ENCODE results near the gene HENMT1.

HENMT1 gene

GRCh38 chr1:108612496-108612895, 48.4 kb downstream of the HENMT1 start:
- H3K36me3 ChIP-seq (ENCODE audit: control insufficient read depth in 2 of 2, insufficient read depth in 1 of 2, low read length in 2 of 2), result peaks cover 0 to 10% of the 10 kb centered on the region in 2 experiments; a peak in 2 of 3 replicates
- TF ChIP-seq ZNF623 (tag by site-specific recombination; IDR thresholded peaks at IDR 0.05) (no peak), BCL6B (tag by site-specific recombination; IDR thresholded peaks at IDR 0.05) (no peak), ZNF132 (tag by site-specific recombination; IDR thresholded peaks at IDR 0.05; ENCODE audit: borderline replicate concordance) (no peak), ZNF544 (tag by site-specific recombination; IDR thresholded peaks at IDR 0.05) (no peak), ZNF280D (tag by site-specific recombination; IDR thresholded peaks at IDR 0.05) (no peak), ZNF18 (tag by site-specific recombination; IDR thresholded peaks at IDR 0.05) (no peak), ZSCAN5A (tag by site-specific recombination; IDR thresholded peaks at IDR 0.05) (no peak), ZNF416 (tag by site-specific recombination; IDR thresholded peaks at IDR 0.05) (no peak), ZNF704 (tag by site-specific recombination; IDR thresholded peaks at IDR 0.05) (no peak), GLI2 (tag by site-specific recombination; IDR thresholded peaks at IDR 0.05; ENCODE audit: borderline replicate concordance, low read depth) (no peak), ZBTB1 (tag by site-specific recombination; IDR thresholded peaks at IDR 0.05) (no peak), SALL2 (tag by site-specific recombination; IDR thresholded peaks at IDR 0.05; ENCODE audit: borderline replicate concordance) (no peak), MEIS1 (CRISPR knock-in tag; IDR thresholded peaks at IDR 0.05; ENCODE audit: borderline replicate concordance) (no peak), ZNF529 (tag by site-specific recombination; IDR thresholded peaks at IDR 0.05; ENCODE audit: insufficient replicate concordance) (no peak)
- no peak overlapping the region for H3K4me3 ChIP-seq (ENCODE audit: low read depth, low read length)
- no peaks in the 10 kb centered on the region for H3K9me3 ChIP-seq (ENCODE audit: control insufficient read depth, insufficient read depth, low read depth, low read length)
- ChIA-PET CTCF (no interaction called here), POLR2A (no interaction called here)
- H3K27ac ChIP-seq (ENCODE audit: extremely low read depth, low read depth, low read length), result no peak overlapping the region
- peaks cover 8% of the 10 kb centered on the region for H3K4me1 ChIP-seq (ENCODE audit: control insufficient read depth, insufficient read depth, low read length)

- POLR2A ChIA-PET, result no interaction called here
- no peaks in the 10 kb centered on the region for H3K9me3 ChIP-seq (ENCODE audit: control insufficient read depth, insufficient read depth, low read depth, low read length)
- no peak overlapping the region for H3K27ac ChIP-seq (ENCODE audit: extremely low read depth, low read depth, low read length)
- H3K36me3 ChIP-seq (ENCODE audit: control insufficient read depth in 2 of 2, insufficient read depth in 1 of 2, low read length in 2 of 2), result peaks cover 0 to 10% of the 10 kb centered on the region in 2 experiments; a peak in 2 of 3 replicates
- H3K4me1 ChIP-seq (ENCODE audit: control insufficient read depth, insufficient read depth, low read length), result peaks cover 8% of the 10 kb centered on the region
- CTCF ChIA-PET, result no interaction called here
- H3K4me3 ChIP-seq (ENCODE audit: low read depth, low read length), result no peak overlapping the region
- TF ChIP-seq ZNF518A (tag by site-specific recombination; conservative IDR thresholded peaks at IDR 0.05; ENCODE audit: low read depth) (no peak), ZNF140 (tag by site-specific recombination; IDR thresholded peaks at IDR 0.05) (no peak), KLF1 (tag by site-specific recombination; IDR thresholded peaks at IDR 0.05) (no peak), ZNF302 (tag by site-specific recombination; IDR thresholded peaks at IDR 0.05; ENCODE audit: low read depth) (no peak), ZNF350 (tag by site-specific recombination; IDR thresholded peaks at IDR 0.05) (no peak), OVOL3 (tag by site-specific recombination; IDR thresholded peaks at IDR 0.05) (no peak), ZNF830 (tag by site-specific recombination; IDR thresholded peaks at IDR 0.05; ENCODE audit: low read depth) (no peak)
Observed at GRCh38 chr1:108611984-108612383, 48.9 kb downstream of the HENMT1 start.

All from HEK293 (cell line).